SU-DHL-6 (cell line): ENCODE results near the gene HOXC13.

Experiments used
- H2AFZ ChIP-seq: fragments of 200-600 bp; sonication (generic); 2 replicates; pipeline ENCODE4 v1.6.1; 2014; ENCODE audit warnings: low read depth, mild to moderate bottlenecking, moderate library complexity, mixed read lengths, antibody characterized with exemption, low read length; ENCODE audit not compliant: severe bottlenecking
- H3F3A ChIP-seq: fragments of 200-600 bp; shearing (Covaris generic); 2 replicates; pipeline ENCODE4 v1.6.0; 2016; ENCODE audit warnings: antibody characterized with exemption, mild to moderate bottlenecking; ENCODE audit not compliant: insufficient read depth
- H3K27ac ChIP-seq: fragments of 200-600 bp; sonication (generic); 2 replicates; pipeline ENCODE4 v1.5.1; 2016; ENCODE audit warnings: low read depth, mild to moderate bottlenecking, low read length, moderate library complexity, mixed read lengths
- H3K27me3 ChIP-seq: fragments of 200-600 bp; sonication (generic), shearing (Covaris generic); 2 replicates; pipeline ENCODE4 v1.6.0; 2014; ENCODE audit warnings: mild to moderate bottlenecking, low read length
- H3K36me3 ChIP-seq: fragments of 200-600 bp; sonication (generic); 2 replicates; pipeline ENCODE4 v1.6.1; 2014; ENCODE audit warnings: mild to moderate bottlenecking, low read length, mixed read lengths
- H3K4me2 ChIP-seq: fragments of 300-600, 200-600 bp; shearing (Covaris generic), sonication (generic); 2 replicates; pipeline ENCODE4 v1.6.0; 2014; ENCODE audit warnings: low read length, low read depth, mild to moderate bottlenecking; ENCODE audit not compliant: poor library complexity, severe bottlenecking
- H3K4me3 ChIP-seq: fragments of 200-600 bp; sonication (generic); 2 replicates; pipeline ENCODE4 v1.5.1; 2014; ENCODE audit warnings: antibody characterized with exemption, low read length, mild to moderate bottlenecking, mixed read lengths; ENCODE audit not compliant: insufficient read depth, poor library complexity, severe bottlenecking
- H3K79me2 ChIP-seq: fragments of 200-600 bp; sonication (generic); 2 replicates; pipeline ENCODE4 v1.6.1; 2014; ENCODE audit warnings: mild to moderate bottlenecking, low read length, moderate library complexity; ENCODE audit not compliant: insufficient read depth
- H3K9ac ChIP-seq: fragments of 200-600 bp; sonication (generic); 2 replicates; pipeline ENCODE4 v1.7.0; 2014; ENCODE audit warnings: mild to moderate bottlenecking, low read length
- H3K9me2 ChIP-seq: fragments of 200-600 bp; sonication (generic); replicated peaks from 2 replicates; pipeline ENCODE4 v1.6.1; 2014; ENCODE audit warnings: low read length; ENCODE audit not compliant: insufficient read depth
- H3K9me3 ChIP-seq: fragments of 200-600 bp; sonication (generic); 2 replicates; pipeline ENCODE4 v1.6.1; 2014; ENCODE audit warnings: low read length, mixed read lengths; ENCODE audit not compliant: insufficient read depth
- H4K20me1 ChIP-seq: fragments of 200-600 bp; sonication (generic); 2 replicates; pipeline ENCODE4 v1.6.1; 2014; ENCODE audit warnings: low read depth, mild to moderate bottlenecking, antibody characterized with exemption, low read length, moderate library complexity, mixed read lengths
- EZH2phosphoT487 ChIP-seq: fragments of 200-600 bp; sonication (generic), shearing (Covaris generic); conservative IDR thresholded peaks from 2 replicates; pipeline ENCODE4 v1.6.1; 2018; ENCODE audit warnings: mild to moderate bottlenecking, antibody characterized with exemption, low read length, moderate library complexity, mixed read lengths
- TF ChIP-seq, protein P1 (sequence below): fragments of 200-600 bp; sonication (generic); IDR thresholded peaks from one replicate; pipeline ENCODE4 v1.5.1; 2017; ENCODE audit warnings: antibody characterized with exemption, mild to moderate bottlenecking, low read length, moderate library complexity; ENCODE audit not compliant: insufficient read depth, poor library complexity, severe bottlenecking

The HOXC13 gene

GRCh38 chr12:53931844-53932581 lies 6.6 kb upstream of the HOXC13 start:
- no peaks in the 10 kb centered on the region for H4K20me1 ChIP-seq
- H3F3A ChIP-seq, result no peaks in the 10 kb centered on the region
- no peaks in the 10 kb centered on the region for H3K9me2 ChIP-seq
- no peak overlapping the region for H3K27ac ChIP-seq
- H3K79me2 ChIP-seq, result no peaks in the 10 kb centered on the region
- TF ChIP-seq, protein P1, sequence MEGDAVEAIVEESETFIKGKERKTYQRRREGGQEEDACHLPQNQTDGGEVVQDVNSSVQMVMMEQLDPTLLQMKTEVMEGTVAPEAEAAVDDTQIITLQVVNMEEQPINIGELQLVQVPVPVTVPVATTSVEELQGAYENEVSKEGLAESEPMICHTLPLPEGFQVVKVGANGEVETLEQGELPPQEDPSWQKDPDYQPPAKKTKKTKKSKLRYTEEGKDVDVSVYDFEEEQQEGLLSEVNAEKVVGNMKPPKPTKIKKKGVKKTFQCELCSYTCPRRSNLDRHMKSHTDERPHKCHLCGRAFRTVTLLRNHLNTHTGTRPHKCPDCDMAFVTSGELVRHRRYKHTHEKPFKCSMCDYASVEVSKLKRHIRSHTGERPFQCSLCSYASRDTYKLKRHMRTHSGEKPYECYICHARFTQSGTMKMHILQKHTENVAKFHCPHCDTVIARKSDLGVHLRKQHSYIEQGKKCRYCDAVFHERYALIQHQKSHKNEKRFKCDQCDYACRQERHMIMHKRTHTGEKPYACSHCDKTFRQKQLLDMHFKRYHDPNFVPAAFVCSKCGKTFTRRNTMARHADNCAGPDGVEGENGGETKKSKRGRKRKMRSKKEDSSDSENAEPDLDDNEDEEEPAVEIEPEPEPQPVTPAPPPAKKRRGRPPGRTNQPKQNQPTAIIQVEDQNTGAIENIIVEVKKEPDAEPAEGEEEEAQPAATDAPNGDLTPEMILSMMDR, result no peak
- TF ChIP-seq EZH2phosphoT487, result no peak
- H3K9ac ChIP-seq, result no peak overlapping the region
- H3K27me3 ChIP-seq, result no peaks in the 10 kb centered on the region; the same call in 1 of the 2 replicates
- H2AFZ ChIP-seq, result no peak overlapping the region
- H3K4me2 ChIP-seq, result no peak overlapping the region
- H3K36me3 ChIP-seq, result no peaks in the 10 kb centered on the region
- no peaks in the 10 kb centered on the region for H3K9me3 ChIP-seq
- no peak overlapping the region for H3K4me3 ChIP-seq

- Histone ChIP-seq H2AFZ (no peak overlapping the region), H3F3A (no peaks in the 10 kb centered on the region), H3K36me3 (no peaks in the 10 kb centered on the region), H3K9ac (no peak overlapping the region), H3K79me2 (no peaks in the 10 kb centered on the region), H3K27ac (no peak overlapping the region), H3K4me2 (no peak overlapping the region), H3K4me3 (no peak overlapping the region), H3K9me2 (no peaks in the 10 kb centered on the region), H3K9me3 (no peaks in the 10 kb centered on the region), H3K27me3 (no peaks in the 10 kb centered on the region; the same call in 1 of the 2 replicates), H4K20me1 (no peaks in the 10 kb centered on the region)
- TF ChIP-seq, protein P1, result no peak
- no peak for TF ChIP-seq EZH2phosphoT487
Observed at GRCh38 chr12:53932915-53933314, 5.7 kb upstream of the HOXC13 start.

DNA sequence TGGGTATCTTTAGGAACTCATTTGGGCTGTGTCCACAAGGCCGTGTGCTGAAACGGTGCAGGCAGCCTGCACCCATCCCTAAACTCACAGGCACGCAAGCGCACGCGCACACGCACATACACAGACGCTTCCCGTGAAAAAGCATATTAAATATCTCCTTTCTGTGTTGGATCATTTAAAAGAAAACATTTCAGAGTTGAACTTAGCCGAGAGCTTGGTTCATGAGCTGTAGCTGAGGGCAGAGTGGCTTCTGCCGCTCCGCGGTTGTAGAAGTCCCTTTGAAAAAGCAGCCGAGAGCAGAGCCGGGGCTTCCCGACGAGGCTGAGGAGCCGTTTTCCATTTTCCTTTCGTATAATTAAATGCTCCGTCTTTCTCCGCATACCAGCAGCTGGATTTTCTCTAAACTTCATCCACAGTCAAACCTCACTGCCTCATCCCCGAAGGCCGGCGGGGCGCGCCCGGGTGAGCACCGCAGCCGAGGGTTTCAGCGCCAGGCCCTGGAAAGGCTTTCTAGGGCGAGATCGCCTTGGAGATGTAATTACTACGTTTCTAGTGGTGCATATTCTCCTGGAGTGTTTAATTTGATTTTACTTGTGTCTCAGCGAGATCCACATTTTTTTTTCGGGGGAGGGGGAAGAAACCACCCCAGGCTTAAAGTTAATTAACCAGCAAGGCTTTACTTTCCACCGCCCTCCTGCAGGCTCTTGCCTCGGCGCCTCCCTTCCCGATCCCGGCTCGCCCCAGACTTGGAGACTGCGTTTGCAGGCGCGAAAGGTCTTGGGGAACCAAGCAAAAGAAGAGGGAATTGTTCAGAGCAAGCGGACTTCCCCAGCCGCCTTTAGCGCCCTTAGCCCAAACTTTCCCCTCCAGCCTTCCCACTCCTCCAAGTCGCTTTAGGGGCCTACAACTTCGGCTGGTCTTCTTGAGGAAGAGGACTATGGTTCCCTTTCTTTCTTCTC lies 3.0 kb upstream of the HOXC13 start:
- TF ChIP-seq, protein P1, result no peak
- Histone ChIP-seq H3K27ac (no peak overlapping the region), H3F3A (no peaks in the 10 kb centered on the region), H3K79me2 (no peaks in the 10 kb centered on the region), H3K27me3 (no peaks in the 10 kb centered on the region), H4K20me1 (no peaks in the 10 kb centered on the region), H3K4me2 (no peak overlapping the region), H3K9ac (no peak overlapping the region), H3K9me2 (no peaks in the 10 kb centered on the region), H3K4me3 (no peak overlapping the region), H3K36me3 (no peaks in the 10 kb centered on the region), H2AFZ (no peak overlapping the region), H3K9me3 (no peaks in the 10 kb centered on the region)
